HepG2 (cell line): ENCODE results near the gene TMEM74B. TPM values are rescaled to one million over a fixed set of nuclear protein-coding genes. Genes with fewer than 3 reads are reported as not detected.

Source experiments
- ELF1 ChIP-seq: sonication (generic); formaldehyde crosslinking; IDR thresholded peaks from 2 replicates; pipeline ENCODE4 v1.4.0; 2020; ENCODE audit warnings: missing genetic modification reagents
- GFI1 ChIP-seq: sonication (generic); formaldehyde crosslinking; IDR thresholded peaks from 2 replicates; pipeline ENCODE4 v1.5.0; 2020; ENCODE audit warnings: missing genetic modification reagents, mild to moderate bottlenecking, borderline replicate concordance
- KDM5A ChIP-seq: fragments of 200-600 bp; sonication (generic); IDR thresholded peaks from 2 replicates; pipeline ENCODE4 v1.7.0; 2018; ENCODE audit warnings: antibody characterized with exemption, mild to moderate bottlenecking, low read length, borderline replicate concordance
- MAFG ChIP-seq: sonication (generic); formaldehyde crosslinking; IDR thresholded peaks from 2 replicates; pipeline ENCODE4 v1.5.1; 2020; ENCODE audit warnings: mild to moderate bottlenecking, missing genetic modification reagents
- ZMYM2 ChIP-seq: sonication (generic); formaldehyde crosslinking; IDR thresholded peaks from 2 replicates; pipeline ENCODE4 v1.8.0; 2022; ENCODE audit warnings: mild to moderate bottlenecking, missing genetic modification reagents
- ZNF235 ChIP-seq: sonication (generic); formaldehyde crosslinking; IDR thresholded peaks from 2 replicates; pipeline ENCODE4 v1.8.1; 2023; ENCODE audit warnings: mild to moderate bottlenecking, missing genetic modification reagents, borderline replicate concordance
- ZNF546 ChIP-seq: sonication (generic); formaldehyde crosslinking; conservative IDR thresholded peaks from 2 replicates; pipeline ENCODE4 v1.8.1; 2023; ENCODE audit warnings: mild to moderate bottlenecking, missing genetic modification reagents
- ZNF782 ChIP-seq: sonication (generic); formaldehyde crosslinking; IDR thresholded peaks from 2 replicates; pipeline ENCODE4 v1.4.0; 2020; ENCODE audit warnings: missing genetic modification reagents, mild to moderate bottlenecking, borderline replicate concordance
- ZNF83 ChIP-seq: sonication (generic); formaldehyde crosslinking; IDR thresholded peaks from 2 replicates; pipeline ENCODE4 v1.4.0; 2020; ENCODE audit warnings: missing genetic modification reagents, mild to moderate bottlenecking, borderline replicate concordance
- ZSCAN30 ChIP-seq: sonication (generic); formaldehyde crosslinking; IDR thresholded peaks from 2 replicates; pipeline ENCODE4 v1.5.0; 2020; ENCODE audit warnings: mild to moderate bottlenecking, missing genetic modification reagents
- polyA plus RNA-seq, 8 experiments: library from polyadenylated mRNA; depleted of rRNA in 3 of 8; stranded (reverse) in 7 of 8; unstranded in 1 of 8; fragments of >200 nt; fragmentation: Illumina TruSeq in 4 of 8; extraction: Trizol in 4 of 8; gene quantifications; 2 replicates each; pipeline versions ENCODE4 v1.2.1 to v1.2.3, GENCODE V29; 2011 to 2016; ENCODE audit warnings: low read depth in 4 of 8, missing spikeins in 1 of 8, mixed read lengths in 1 of 8; ENCODE audit not compliant: insufficient read depth in 1 of 8
- total RNA-seq, 5 experiments: library from RNA; depleted of rRNA; stranded (reverse); fragments of >200 nt; fragmentation: Illumina TruSeq; extraction: Trizol; gene quantifications; 2 replicates each; pipeline ENCODE4 v1.2.3, GENCODE V29; 2016; ENCODE audit warnings: low read depth in 1 of 5
- TF ChIP-seq, protein P1 (sequence below): sonication (generic); formaldehyde crosslinking; IDR thresholded peaks from 2 replicates; pipeline ENCODE4 v1.4.0; 2020; ENCODE audit warnings: missing genetic modification reagents, borderline replicate concordance
- TF ChIP-seq, protein P2 (sequence below): sonication (generic); formaldehyde crosslinking; conservative IDR thresholded peaks from 2 replicates; pipeline ENCODE4 v1.8.1; 2023; ENCODE audit warnings: missing genetic modification reagents
- TF ChIP-seq, protein P3 (sequence below): sonication (generic); formaldehyde crosslinking; IDR thresholded peaks from 2 replicates; pipeline ENCODE4 v1.5.1; 2020; ENCODE audit warnings: missing genetic modification reagents, mild to moderate bottlenecking, borderline replicate concordance
- TF ChIP-seq, protein P4 (sequence below): sonication (generic); formaldehyde crosslinking; IDR thresholded peaks from 2 replicates; pipeline ENCODE4 v1.5.0; 2020; ENCODE audit warnings: missing genetic modification reagents

The TMEM74B gene
- total and polyA plus RNA-seq, 2 of the 13 experiments (the other 11 are each of a cell fraction or from before 2014, with no cell fraction given): 4.7 to 18.4 TPM

DNA sequence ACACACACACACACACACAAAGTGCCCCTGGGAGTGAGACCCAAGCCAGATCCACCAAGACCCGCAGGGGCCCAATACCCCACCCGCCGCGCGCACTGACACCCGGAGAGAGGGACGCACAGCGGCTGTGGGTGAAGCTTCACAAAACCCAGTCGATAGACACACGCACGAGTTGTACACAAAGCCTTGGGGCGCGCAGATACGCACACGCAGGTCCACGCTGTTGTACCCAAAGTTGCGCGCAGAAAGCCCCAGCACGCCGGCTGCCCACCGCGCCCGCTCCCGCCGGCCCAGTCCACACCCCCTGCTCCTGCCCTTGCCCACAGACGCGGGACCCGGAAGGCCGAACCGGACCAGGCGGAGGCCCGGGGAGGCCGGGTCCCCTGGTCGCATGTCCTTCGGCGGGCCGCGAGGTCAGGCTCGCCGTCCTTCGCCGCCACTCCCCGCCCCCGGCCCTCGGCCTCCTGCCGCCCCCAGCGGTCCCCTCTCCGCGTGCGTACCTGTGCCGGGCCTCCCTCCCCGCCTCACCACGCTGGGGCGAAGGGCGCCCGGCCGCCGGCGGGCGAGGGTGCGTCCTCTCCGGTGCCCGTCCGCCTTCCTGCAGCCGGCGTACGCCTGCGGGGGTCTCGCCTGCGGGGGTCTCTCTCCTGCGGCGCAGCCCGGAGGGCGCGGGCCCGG is at the start of gene TMEM74B (continued):
- TF ChIP-seq, protein P1, sequence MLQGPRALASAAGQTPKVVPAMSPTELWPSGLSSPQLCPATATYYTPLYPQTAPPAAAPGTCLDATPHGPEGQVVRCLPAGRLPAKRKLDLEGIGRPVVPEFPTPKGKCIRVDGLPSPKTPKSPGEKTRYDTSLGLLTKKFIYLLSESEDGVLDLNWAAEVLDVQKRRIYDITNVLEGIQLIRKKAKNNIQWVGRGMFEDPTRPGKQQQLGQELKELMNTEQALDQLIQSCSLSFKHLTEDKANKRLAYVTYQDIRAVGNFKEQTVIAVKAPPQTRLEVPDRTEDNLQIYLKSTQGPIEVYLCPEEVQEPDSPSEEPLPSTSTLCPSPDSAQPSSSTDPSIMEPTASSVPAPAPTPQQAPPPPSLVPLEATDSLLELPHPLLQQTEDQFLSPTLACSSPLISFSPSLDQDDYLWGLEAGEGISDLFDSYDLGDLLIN (CRISPR knock-in tag): no peak
- TF ChIP-seq ZNF235 (CRISPR knock-in tag) (no peak), GFI1 (CRISPR knock-in tag) (no peak), ZMYM2 (CRISPR knock-in tag) (no peak), ELF1 (CRISPR knock-in tag) (no peak), MAFG (CRISPR knock-in tag) (no peak), ZSCAN30 (CRISPR knock-in tag) (no peak), ZNF83 (CRISPR knock-in tag) (no peak; the same call in 1 of the 2 replicates), ZNF546 (no peak; the same call in 1 of the 2 replicates), KDM5A (no peak; the same call in 1 of the 2 replicates), ZNF782 (peak; percentile 91)
- TF ChIP-seq, protein P2, sequence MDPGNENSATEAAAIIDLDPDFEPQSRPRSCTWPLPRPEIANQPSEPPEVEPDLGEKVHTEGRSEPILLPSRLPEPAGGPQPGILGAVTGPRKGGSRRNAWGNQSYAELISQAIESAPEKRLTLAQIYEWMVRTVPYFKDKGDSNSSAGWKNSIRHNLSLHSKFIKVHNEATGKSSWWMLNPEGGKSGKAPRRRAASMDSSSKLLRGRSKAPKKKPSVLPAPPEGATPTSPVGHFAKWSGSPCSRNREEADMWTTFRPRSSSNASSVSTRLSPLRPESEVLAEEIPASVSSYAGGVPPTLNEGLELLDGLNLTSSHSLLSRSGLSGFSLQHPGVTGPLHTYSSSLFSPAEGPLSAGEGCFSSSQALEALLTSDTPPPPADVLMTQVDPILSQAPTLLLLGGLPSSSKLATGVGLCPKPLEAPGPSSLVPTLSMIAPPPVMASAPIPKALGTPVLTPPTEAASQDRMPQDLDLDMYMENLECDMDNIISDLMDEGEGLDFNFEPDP (CRISPR knock-in tag): no peak
- TF ChIP-seq, protein P3, sequence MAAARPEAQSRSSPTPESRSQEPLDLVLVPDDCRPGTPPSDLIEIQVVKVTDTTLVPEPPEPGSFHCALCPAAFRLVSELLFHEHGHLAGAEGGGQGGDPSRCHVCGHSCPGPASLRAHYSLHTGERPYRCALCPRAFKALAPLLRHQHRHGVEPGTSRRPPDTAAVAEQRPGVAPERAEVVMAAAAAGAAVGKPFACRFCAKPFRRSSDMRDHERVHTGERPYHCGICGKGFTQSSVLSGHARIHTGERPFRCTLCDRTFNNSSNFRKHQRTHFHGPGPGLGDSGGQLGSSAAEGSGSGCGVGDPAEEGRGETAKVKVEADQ: no peak
- TF ChIP-seq, protein P4, sequence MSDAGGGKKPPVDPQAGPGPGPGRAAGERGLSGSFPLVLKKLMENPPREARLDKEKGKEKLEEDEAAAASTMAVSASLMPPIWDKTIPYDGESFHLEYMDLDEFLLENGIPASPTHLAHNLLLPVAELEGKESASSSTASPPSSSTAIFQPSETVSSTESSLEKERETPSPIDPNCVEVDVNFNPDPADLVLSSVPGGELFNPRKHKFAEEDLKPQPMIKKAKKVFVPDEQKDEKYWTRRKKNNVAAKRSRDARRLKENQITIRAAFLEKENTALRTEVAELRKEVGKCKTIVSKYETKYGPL (CRISPR knock-in tag): no peak
